Kidney tubule cell (primary cell): ENCODE data around the gene RARA.
A peak's percentile ranks its signal among the peaks of the same experiment; 100 is the strongest.

Source experiments
- DNase-seq: peaks from one replicate; pipeline ENCODE4 v3.0.0-alpha.2; 2018; ENCODE audit warnings: low spot score

RARA gene

DNA sequence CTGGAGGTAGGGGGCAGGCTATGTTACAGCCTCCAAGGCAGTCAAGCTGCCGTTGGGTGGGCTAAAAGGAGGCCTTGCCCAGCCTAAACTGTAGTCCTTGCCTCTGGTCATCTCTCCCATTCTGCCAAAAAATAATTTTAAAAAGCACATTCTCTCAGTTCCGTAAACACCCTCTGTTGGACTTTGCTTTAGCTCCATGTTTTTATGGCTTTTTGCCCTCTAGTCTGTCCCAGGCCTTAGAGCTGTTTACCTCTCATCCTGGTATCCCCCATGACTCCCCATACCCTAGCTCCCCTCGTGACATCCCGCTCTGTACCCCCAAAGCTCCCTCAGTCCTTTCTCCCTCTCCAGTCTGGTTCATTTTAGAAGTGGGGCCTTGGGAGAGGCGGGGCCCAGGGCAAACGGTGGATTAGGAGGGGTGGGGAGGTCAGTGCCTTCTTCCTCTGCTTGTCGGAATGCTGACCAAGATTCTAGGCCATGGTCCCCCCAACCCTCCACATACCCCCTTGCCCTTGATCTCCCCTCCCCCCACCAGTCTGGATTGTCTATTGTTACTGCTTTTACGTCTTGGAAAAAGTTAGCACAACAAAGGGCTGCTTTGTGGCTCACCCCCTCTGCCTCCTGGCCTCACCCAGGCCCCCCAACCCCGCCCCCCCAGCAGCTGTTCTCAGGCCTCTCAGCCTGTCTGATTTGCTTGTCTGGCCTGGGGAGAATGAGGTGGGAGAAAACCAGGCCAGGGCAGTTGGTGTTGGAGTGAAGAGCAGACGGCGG, 37.2 kb downstream of the RARA start:
- no peak for DNase-seq

GRCh38 chr17:40346765-40347158, 37.8 kb downstream of the RARA start:
- no peak for DNase-seq

DNA sequence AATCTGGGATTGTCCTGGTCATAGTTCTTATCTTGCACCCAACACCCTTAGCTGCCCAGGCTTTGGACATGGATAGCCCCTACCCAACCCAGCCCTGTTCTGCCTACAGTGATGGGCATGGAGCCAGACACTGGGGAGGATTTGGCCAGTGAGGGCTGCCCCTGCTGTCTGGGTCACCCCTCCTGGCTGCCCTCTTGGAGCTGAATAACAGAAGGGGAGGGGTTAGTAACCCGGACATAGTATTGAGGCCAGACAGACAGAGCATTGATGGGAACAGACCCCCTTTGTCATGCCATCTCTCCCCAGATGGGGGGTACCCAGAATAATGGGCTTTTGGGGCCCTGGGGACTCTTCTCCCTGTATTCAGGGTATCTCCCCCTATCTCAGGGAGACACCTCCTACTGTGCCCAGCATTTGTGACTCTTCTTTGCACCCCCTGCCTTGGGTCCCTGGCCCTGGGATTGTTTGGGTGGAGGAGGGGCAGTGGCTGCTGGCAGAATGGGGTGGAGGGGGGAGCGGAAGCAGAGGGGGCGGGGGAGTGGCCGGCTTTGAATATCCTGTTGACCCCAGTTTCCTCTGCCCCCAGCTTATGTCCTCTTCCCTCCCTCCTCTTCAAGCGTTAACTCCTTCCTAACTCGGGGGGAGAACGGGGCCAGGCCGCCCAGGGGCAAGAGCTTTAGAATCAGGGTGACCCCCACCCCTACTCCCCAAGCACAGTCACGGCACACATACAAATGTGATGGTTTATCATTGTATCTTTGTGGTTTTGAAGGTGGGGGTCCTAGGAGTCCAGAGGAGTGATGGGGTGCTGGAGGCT, 38.5 kb downstream of the RARA start:
- DNase-seq: no peak

DNA sequence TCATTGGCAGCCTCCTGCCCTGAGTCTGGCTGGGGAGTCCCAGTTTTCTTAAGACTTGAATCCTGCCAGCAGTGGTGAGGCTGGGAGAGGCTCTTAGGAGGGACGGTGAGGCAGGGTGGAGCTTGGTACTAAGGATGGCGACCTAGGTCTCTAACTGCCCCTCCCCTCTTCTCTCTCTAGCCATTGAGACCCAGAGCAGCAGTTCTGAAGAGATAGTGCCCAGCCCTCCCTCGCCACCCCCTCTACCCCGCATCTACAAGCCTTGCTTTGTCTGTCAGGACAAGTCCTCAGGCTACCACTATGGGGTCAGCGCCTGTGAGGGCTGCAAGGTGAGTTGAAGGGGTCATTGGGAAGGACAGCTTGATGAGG, 39.1 kb downstream of the RARA start:
- DNase-seq: no peak

DNA sequence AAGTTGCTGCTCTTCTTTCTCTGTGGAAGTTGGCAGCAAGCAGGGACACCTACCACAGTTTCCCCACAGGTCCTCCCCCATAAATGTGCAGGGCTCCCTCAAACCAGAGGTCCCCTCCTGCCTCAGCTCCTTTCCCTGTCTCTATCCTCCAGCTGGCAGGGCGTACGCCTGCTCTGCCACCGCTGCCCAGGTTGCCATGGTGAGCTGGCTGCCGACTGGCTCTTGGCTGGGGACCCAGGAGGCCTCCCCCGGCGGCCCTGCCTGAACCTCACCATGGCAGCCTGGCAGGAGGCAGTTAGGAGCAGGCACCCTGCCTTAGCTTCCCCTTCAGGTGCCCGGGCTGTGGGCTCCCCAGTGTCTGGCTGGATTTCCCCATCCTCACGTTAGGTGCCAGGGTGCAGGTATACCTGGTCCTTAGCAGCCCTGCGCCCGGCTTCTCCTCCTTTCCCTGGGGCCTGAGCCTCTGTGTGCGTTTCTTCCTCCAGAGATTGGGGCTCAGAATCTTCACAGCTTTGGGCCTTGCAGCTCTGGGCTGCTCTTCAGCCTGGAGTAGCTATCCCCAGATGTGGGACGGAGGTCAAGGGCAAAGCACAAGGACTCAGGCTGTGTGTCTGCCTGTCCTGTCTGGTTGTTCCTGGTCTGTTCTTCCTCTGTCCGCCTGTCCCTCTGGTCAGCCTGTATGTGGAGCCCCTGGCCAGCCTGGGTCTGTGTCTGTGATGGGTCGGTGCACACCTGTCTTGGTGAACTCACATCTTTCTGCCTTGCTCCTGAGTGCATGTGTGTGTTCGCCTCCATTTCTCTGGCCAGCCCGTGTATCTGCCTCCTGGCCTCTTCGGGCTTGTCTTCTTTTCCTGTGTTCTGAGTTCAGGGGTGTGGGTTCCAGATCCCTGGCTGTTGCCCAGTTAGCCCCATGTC, 39.8 kb downstream of the RARA start:
- DNase-seq: no peak

GRCh38 chr17:40349477-40349894, 40.5 kb downstream of the RARA start:
- DNase-seq: peak; percentile 61

DNA sequence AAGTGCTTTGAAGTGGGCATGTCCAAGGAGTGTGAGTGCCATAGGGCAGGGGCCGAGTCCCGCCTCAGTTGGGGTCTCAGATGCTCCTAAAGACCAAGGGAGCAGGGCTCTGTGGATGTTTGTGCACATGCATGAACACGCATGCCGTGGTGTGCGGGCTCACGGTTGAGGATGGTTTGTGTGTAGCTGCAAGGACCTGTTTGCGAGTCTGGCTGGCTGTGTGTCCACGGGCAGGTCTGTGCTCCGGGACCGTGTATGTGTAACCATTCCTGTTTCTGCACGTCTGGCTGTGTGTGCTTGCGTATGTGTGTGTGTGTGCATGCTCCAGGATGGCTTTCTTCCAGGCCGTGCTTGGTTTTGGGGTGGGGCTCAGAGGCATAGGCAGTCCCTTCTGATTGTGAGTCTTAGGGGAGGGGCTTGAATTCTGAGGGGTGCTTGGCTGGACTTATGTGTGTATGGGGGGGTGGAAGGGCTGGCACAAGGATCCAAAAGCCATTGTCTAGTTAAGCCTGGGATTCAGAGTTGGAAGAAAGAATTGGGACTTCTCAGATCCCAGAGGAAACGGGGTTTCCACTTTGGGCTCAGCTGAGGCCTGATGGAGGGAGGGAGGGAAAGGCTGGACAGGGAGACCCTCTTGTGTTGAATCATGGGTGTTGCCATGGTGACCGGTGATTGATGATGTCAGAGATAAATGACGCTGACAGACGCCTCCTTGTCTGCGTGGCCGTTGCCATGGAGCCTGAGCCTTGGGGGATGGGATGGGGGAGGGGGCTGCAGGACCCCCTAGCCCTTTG, 41.1 kb downstream of the RARA start:
- no peak for DNase-seq

DNA sequence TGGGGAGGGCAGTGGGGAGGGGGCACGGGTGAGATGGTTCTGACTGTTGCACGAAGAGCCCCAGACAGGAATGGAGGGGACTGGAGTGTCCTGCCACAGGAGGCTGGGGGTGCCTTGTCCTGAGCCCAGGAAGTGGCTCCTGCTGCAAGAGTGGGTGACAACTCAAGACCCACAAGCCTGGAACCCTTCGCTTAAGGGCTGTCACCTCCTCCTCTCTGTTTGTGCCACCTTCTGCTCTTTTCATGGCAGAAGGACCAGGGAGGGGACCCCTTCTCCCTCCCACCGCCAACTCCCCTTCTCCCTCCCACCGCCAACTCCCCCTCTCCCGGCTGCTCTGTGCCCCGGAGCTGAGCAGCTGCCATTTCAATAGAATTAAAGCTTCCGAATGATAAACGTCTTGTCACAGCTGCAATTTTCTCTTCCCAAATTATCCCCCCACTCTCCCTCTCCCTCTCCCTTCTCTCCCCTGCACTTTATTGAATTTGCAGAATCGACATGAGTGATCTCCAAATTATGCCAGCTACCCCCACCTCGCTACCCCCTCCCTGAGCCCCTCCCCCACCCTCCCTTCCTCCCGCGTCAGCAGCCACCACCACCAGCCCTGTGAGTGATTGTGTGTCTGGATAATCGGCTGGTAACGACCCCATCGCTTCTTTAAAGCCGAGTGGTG, 41.8 kb downstream of the RARA start:
- DNase-seq: no peak

GRCh38 chr17:40351359-40352236, 42.6 kb downstream of the RARA start:
- no peak for DNase-seq

GRCh38 chr17:40352237-40352778, 43.3 kb downstream of the RARA start:
- no peak for DNase-seq

DNA sequence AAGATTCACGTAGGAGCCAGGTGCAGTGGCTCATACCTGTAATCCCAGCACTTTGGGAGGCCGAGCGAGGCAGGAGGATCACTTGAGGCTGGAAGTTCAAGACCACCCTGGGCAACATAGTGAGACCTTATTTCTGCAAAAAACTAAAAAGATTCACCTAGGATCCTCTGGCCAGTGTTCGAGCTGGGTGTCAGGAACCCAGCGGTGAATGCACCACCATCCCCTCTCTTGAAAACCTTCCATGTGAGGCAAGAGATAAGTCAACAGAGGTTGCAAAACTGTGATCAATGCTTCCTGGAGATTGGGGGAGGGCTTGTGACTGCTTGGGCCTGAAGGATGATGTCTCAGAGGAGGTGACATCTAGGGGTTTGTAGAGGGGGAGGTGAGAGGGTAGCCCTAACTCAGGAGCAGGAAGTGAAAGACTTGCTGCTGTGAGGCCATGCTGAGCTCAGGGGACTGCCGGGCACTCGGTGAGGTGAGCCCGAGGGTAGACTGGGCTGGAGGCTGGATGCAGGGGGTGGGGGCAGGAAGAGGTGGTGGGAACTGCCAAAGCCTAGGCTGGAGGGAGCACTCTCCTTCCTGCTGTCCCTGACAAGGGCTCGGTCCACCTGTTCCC, 43.9 kb downstream of the RARA start:
- no peak for DNase-seq

DNA sequence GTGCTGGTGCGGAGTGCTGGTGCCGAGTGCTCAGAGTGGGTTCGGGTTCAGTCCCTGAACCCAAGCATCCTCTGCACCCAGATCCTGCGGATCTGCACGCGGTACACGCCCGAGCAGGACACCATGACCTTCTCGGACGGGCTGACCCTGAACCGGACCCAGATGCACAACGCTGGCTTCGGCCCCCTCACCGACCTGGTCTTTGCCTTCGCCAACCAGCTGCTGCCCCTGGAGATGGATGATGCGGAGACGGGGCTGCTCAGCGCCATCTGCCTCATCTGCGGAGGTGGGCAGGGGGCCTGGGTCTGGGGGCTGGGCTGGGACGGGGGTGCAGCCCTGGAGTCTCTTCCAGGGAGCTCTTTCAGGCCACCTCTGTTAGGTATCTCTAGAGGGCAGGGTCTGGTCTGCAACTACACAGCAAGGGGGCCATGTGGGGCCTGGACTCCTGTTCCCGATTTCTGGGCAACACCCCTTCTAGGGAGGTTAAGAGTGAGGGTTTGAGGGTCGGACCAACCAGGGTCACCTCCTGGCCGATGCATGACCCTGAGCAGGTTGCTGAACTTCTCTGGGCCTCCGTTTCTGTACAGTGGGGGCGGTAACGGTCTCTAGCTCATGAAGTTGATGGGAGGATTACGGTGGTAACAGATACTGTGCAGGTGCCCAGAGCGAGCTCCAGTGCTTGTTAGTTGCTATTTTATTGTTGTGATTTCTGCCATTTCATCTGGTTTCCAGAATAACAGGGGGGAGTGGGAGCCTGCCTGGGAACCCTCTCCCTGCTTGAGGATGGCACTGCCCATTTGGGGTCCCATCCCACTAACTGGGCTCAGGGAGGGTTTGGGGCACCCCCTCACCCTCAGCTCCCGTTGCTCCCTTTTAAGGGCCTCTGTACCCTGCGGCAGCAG, 45.5 kb downstream of the RARA start:
- no peak for DNase-seq

DNA sequence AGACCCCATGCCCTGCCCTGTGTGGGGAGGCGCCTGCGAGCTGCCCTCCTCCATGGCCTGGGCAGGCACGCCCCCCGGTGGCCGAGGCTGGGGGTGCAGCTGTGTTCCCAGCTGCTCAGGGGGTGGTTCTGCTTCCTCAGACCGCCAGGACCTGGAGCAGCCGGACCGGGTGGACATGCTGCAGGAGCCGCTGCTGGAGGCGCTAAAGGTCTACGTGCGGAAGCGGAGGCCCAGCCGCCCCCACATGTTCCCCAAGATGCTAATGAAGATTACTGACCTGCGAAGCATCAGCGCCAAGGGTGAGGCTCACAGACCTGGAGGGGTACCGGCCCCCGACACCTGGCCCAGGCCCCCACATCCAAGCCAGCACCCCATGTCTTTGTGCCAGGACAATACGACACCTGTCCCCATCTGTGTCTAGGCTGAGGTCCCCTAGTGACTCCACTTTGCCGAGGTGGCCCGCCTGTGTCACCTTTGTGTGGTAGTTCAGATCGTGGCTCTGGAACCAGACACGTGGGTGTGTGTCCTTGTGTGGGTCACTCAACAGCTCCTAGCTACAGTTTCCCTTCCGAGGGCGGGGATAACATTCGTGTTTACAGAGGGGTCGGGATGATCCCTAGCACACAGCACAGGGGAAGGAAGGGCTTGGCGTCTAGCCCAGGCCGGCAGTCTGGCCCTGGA, 46.3 kb downstream of the RARA start:
- peak; percentile 59 for DNase-seq

DNA sequence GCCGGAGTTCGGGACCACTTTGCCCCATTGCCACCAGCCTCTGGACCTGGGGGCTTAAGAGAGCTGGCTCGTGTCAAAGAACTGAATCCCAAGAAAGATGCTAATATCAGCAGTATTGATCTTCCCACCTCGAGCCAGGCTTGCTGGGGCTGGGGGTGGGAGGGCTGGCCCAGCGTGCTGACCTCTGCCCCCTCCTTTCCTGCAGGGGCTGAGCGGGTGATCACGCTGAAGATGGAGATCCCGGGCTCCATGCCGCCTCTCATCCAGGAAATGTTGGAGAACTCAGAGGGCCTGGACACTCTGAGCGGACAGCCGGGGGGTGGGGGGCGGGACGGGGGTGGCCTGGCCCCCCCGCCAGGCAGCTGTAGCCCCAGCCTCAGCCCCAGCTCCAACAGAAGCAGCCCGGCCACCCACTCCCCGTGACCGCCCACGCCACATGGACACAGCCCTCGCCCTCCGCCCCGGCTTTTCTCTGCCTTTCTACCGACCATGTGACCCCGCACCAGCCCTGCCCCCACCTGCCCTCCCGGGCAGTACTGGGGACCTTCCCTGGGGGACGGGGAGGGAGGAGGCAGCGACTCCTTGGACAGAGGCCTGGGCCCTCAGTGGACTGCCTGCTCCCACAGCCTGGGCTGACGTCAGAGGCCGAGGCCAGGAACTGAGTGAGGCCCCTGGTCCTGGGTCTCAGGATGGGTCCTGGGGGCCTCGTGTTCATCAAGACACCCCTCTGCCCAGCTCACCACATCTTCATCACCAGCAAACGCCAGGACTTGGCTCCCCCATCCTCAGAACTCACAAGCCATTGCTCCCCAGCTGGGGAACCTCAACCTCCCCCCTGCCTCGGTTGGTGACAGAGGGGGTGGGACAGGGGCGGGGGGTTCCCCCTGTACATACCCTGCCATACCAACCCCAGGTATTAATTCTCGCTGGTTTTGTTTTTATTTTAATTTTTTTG, 47.1 kb downstream of the RARA start:
- no peak for DNase-seq

- no peak for DNase-seq
Observed at GRCh38 chr17:40356990-40357881, 48.3 kb downstream of the RARA start.
